Lower leg skin (tissue), 3 donors: ENCODE measurements around the gene C9orf78.

Experiments
- CTCF ChIP-seq, 3 donors: fragments of 450-650 bp; IDR thresholded peaks; one replicate each; pipeline ENCODE4 v1.5.1; 2016; ENCODE audit warnings: antibody characterized with exemption in 3 of 3, mild to moderate bottlenecking in 3 of 3, moderate library complexity in 2 of 3
- POLR2A ChIP-seq, 2 donors: fragments of 450-650 bp; IDR thresholded peaks; one replicate each; pipeline ENCODE4 v1.6.1; 2016 to 2017; ENCODE audit warnings: antibody characterized with exemption in 2 of 2, mild to moderate bottlenecking in 1 of 2, moderate library complexity in 1 of 2

GRCh38 chr9:129802833-129803675, 32.0 kb downstream of the C9orf78 start, which contains the start of gene TOR1B:
- TF ChIP-seq CTCF (IDR thresholded peaks at IDR 0.05) = no peak
- no peak for TF ChIP-seq POLR2A (IDR thresholded peaks at IDR 0.05)
